H1 (cell line): Measurements from ENCODE around the gene SLC9A3.

Source experiments
- CTCF ChIP-seq, 3 experiments: IDR thresholded peaks; 1 replicate in 2 of 3; 2 replicates in 1 of 3; pipeline versions ENCODE4 v1.5.1 to v1.6.1; 2011; ENCODE audit warnings: low read length in 3 of 3, mild to moderate bottlenecking in 3 of 3, inconsistent platforms in 2 of 3, low read depth in 1 of 3, moderate library complexity in 1 of 3; ENCODE audit not compliant: insufficient read depth in 1 of 3; ENCODE audit errors: control extremely low read depth in 1 of 3
- EGR1 ChIP-seq: IDR thresholded peaks from 2 replicates; pipeline ENCODE4 v1.6.1; 2011; ENCODE audit warnings: low read depth, low read length, borderline replicate concordance
- KDM1A ChIP-seq: fragments of 200-600, 300-600 bp; sonication (generic); IDR thresholded peaks from 2 replicates; pipeline ENCODE4 v1.7.1; 2016; ENCODE audit warnings: mild to moderate bottlenecking, low read length, borderline replicate concordance
- POLR2A ChIP-seq, 2 experiments: IDR thresholded peaks; 1 replicate in 1 of 2; 2 replicates in 1 of 2; pipeline ENCODE4 v1.6.1; 2011; ENCODE audit warnings: low read depth in 2 of 2, low read length in 2 of 2, mild to moderate bottlenecking in 2 of 2; ENCODE audit errors: control extremely low read depth in 1 of 2
- POLR2AphosphoS5 ChIP-seq: IDR thresholded peaks from 2 replicates; pipeline ENCODE4 v1.6.1; 2011; ENCODE audit warnings: low read depth, low read length
- TEAD4 ChIP-seq: IDR thresholded peaks from 2 replicates; pipeline ENCODE4 v1.6.1; 2012; ENCODE audit warnings: low read depth, low read length, inconsistent platforms, mixed read lengths

GRCh38 chr5:572398-573019 is 48.3 kb upstream of the SLC9A3 start:
- TF ChIP-seq POLR2AphosphoS5 (no peak), TEAD4 (no peak), EGR1 (no peak), CTCF (IDR thresholded peaks at IDR 0.05; ENCODE audit: control extremely low read depth in 1 of 3, insufficient read depth in 1 of 3, low read depth in 1 of 3, low read length in 3 of 3) (no peak), POLR2A (IDR thresholded peaks at IDR 0.05; ENCODE audit: control extremely low read depth in 1 of 2, low read depth in 2 of 2, low read length in 2 of 2) (no peak), KDM1A (no peak)
